ENCODE measurements around the gene KRTAP5-2.
"Not testable (repeated sequence)": the region's sequence is repeated elsewhere in the genome, so short reads cannot be mapped to it uniquely, and the experiment has no call there.

Gene KRTAP5-2

DNA sequence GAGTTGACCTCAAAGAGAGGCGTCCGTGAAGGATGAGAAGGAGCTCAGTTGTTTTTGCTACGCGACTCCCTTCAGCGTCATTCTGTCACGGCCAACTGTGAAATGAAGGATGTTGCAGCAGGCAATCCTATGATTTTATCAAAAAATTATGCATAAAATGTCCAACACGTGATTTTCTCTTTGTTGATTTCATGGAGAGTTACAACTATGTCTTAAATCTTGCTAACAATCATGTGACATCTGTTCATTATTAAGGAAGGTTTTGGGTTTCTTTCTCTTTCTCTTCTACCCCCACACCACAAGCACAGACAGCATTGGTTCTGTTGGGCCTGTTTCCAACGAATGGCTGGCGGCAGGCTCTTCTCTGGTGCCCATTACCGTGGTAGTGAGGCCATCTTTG is 20.1 kb upstream of the KRTAP5-2 start:
- TF ChIP-seq, protein P1, sequence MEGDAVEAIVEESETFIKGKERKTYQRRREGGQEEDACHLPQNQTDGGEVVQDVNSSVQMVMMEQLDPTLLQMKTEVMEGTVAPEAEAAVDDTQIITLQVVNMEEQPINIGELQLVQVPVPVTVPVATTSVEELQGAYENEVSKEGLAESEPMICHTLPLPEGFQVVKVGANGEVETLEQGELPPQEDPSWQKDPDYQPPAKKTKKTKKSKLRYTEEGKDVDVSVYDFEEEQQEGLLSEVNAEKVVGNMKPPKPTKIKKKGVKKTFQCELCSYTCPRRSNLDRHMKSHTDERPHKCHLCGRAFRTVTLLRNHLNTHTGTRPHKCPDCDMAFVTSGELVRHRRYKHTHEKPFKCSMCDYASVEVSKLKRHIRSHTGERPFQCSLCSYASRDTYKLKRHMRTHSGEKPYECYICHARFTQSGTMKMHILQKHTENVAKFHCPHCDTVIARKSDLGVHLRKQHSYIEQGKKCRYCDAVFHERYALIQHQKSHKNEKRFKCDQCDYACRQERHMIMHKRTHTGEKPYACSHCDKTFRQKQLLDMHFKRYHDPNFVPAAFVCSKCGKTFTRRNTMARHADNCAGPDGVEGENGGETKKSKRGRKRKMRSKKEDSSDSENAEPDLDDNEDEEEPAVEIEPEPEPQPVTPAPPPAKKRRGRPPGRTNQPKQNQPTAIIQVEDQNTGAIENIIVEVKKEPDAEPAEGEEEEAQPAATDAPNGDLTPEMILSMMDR (IDR thresholded peaks at IDR 0.05; ENCODE audit: borderline replicate concordance, control extremely low read depth, extremely low read depth, insufficient read depth, missing control alignments), result no peak
- no peak for DNase-seq (ENCODE audit: low spot score)
- in situ Hi-C loops (cut with MboI; ENCODE audit: low sequenced_read_pairs, unreplicated experiment), result no loop called here

- DNase-seq (ENCODE audit: low spot score), result no peak
- TF ChIP-seq, protein P1 (IDR thresholded peaks at IDR 0.05; ENCODE audit: borderline replicate concordance, control extremely low read depth, extremely low read depth, insufficient read depth, missing control alignments), result no peak
- in situ Hi-C loops (cut with MboI; ENCODE audit: low sequenced_read_pairs, unreplicated experiment), result no loop called here
Observed at GRCh38 chr11:1608363-1608762, 10.3 kb upstream of the KRTAP5-2 start, which contains the start of gene KRTAP5-3. TSS of gene KRTAP5-3 (minus strand) at chr11:1608463. CDS start at chr11:1608385, 78 bp downstream.

- in situ Hi-C loops (cut with MboI; ENCODE audit: low sequenced_read_pairs, unreplicated experiment); DNase-seq (ENCODE audit: low spot score): not testable (repeated sequence)
Observed at GRCh38 chr11:1607901-1608300, 9.8 kb upstream of the KRTAP5-2 start.

DNA sequence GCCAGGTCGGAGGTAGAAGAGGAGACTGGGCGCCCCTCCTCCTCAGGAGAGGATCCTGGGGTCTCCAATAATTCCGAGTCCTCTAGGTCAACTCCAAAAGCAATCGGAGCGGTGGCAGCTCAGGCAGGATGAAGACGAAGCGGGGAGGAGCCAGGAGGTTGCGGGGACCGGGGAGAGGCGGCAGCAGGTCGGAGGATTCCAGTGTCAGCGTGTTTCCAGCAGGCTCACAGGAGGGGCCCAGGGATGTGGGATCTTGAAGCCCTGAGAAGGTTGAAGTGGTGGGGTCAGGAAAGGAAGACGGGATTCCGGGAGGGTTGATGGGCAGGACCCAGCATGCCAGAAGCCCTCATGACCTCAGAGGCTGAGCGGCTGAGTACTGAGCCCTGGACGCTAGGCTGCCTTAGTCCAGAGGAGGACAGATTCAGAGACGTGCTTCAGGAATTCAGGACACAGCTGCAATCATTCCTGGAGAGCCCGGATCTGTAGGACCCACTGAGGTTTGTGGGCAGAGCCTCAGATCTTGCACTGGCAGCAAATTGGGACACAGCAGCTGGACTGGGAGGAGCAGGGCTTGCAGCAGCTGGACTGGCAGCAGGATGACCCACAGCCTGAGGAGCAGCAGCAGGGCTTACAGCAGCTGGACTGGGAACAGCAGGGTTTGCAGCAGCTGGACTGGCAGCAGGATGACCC is 9.2 kb upstream of the KRTAP5-2 start:
- in situ Hi-C loops (cut with MboI; ENCODE audit: low sequenced_read_pairs, unreplicated experiment); DNase-seq (ENCODE audit: low spot score): not testable (repeated sequence)

- in situ Hi-C loops (cut with MboI; ENCODE audit: low sequenced_read_pairs, unreplicated experiment), result not testable (repeated sequence)
- DNase-seq (ENCODE audit: low spot score), result peak; percentile 79
Observed at GRCh38 chr11:1605923-1606322, 7.8 kb upstream of the KRTAP5-2 start.

DNA sequence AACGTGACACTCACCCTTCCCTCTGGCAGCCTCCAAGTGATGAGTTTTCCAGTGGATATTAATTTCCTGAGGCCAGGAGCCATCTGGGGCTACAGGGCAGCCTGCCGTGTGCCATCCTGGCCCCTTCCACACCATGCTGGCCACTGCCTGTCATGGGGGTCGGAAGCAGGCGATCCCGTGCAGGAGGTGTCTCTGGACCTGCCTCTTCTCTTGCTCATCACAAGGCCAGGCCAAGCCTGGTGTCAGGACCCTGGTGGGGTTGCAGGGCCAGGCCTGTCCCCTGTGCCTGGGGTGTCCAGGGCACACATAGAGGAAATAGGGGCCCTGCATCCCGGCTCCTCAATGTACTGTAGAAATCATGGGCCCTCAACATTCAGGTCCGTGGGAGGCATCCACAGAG is 6.6 kb upstream of the KRTAP5-2 start:
- in situ Hi-C loops (cut with MboI; ENCODE audit: low sequenced_read_pairs, unreplicated experiment), result no loop called here
- TF ChIP-seq, protein P1 (IDR thresholded peaks at IDR 0.05; ENCODE audit: borderline replicate concordance, control extremely low read depth, extremely low read depth, insufficient read depth, missing control alignments), result no peak
- DNase-seq (ENCODE audit: low spot score), result no peak

DNA sequence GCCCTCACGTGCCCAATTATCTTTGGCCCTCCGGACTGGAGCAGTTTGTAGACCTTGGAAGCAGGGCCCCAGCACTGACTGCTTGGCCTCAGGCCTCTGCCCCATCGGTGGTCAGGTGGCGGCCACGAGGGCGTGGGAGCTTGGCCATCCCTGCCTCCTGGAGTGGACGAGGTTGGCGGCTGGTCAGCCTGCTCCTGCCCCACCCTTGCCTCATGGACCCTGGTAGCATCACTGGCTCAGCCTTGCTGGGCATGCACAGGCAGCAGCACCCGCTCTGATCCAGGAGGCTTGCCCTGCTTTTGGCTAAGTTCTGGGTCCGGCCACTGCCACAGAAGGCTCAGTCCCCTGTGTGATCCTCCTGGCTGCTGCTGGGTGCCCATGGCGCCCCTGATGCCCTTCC is 6.1 kb upstream of the KRTAP5-2 start:
- TF ChIP-seq, protein P1 (IDR thresholded peaks at IDR 0.05; ENCODE audit: borderline replicate concordance, control extremely low read depth, extremely low read depth, insufficient read depth, missing control alignments), result no peak
- in situ Hi-C loops (cut with MboI; ENCODE audit: low sequenced_read_pairs, unreplicated experiment), result no loop called here

DNA sequence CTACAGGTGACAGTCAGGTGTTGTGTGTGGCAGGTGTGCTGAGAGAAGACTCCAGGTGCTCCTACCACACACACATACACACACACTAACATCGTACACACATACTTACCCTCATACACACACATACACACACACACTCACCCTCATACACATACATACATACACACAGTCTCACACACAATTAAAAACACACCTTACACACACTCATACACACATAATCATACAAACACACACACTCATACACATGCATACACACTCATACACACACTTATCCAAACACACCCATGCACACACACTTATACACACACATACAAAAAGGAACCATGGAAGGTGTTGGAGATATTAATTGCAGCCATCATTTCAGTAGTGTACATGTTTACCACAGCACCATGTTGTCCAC is 5.5 kb upstream of the KRTAP5-2 start:
- TF ChIP-seq, protein P1 (IDR thresholded peaks at IDR 0.05; ENCODE audit: borderline replicate concordance, control extremely low read depth, extremely low read depth, insufficient read depth, missing control alignments), result no peak
- no peak for DNase-seq (ENCODE audit: low spot score)
- in situ Hi-C loops (cut with MboI; ENCODE audit: low sequenced_read_pairs, unreplicated experiment), result no loop called here

More for the DNA sequence above, 6.1 kb upstream of the KRTAP5-2 start:
- no peak for DNase-seq (ENCODE audit: low spot score)

DNA sequence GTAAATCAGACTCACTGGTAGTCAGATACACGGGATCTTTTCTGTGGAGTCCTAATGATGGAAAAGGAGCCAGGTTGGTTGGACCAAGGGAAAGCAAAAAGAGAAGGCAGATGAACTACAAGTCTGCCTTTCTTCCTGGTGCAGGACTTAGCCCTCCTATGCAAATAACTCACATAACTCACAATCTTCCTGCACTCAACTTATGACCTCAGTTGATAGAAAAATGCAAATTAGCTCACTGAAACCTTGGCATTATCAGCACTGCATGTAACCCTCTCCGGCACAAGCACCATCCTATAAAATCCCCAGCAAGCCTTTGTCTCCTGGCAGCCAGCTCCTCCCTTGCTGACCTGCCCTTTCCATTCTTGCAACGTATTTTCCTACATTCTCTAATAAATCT is 3.6 kb upstream of the KRTAP5-2 start:
- in situ Hi-C loops (cut with MboI; ENCODE audit: low sequenced_read_pairs, unreplicated experiment); DNase-seq (ENCODE audit: low spot score): not testable (repeated sequence)
